GM18498 (cell line): ENCODE results near the gene NEGR1.
A peak's percentile ranks its signal among the peaks of the same experiment; 100 is the strongest.

Source experiments
- ATAC-seq: cut with Tn5 transposase; IDR thresholded peaks from one replicate; pipeline ENCODE4 v1.9.1; 2021; ENCODE audit warnings: mild to moderate bottlenecking, moderate library complexity; ENCODE audit not compliant: unreplicated experiment

NEGR1 gene

DNA sequence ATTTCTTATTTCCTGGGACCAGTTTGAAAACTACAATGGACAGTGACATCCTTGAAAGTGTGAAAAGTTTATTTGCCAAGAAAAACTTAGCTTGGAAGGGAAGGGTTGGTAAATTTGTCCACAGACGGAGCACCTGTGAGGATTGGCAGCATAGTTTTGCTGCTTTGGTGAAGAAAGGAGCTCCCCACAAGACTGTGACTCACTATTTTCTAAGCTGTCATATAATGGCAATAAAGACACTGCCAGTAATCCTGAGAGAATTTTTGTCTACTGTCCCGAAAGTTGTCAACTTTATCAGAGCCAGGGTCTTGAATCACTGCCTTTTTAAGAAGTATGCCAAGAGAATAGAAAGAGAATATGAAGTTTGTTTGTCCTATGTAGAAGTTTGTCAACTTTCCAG, 230.8 kb downstream of the NEGR1 start:
- no peak for ATAC-seq

DNA sequence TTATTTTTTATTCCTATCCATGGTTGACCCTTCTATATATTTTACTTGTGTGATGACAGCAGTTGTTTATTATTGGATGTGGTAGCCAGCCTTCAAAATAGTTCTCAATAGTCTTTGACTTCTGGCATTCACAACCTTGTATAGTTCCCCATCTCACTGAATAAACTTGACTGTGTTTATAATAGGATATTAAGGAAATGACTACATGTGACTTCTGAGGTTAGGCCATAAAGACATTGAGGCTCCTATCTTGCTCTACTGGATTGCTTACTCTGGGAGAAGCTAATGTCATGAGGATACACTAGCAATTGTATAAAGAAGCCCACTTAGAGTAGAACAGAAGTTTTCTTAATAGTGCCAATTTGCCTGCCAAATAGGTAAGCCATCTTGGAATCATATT, 231.8 kb downstream of the NEGR1 start:
- ATAC-seq, result no peak

DNA sequence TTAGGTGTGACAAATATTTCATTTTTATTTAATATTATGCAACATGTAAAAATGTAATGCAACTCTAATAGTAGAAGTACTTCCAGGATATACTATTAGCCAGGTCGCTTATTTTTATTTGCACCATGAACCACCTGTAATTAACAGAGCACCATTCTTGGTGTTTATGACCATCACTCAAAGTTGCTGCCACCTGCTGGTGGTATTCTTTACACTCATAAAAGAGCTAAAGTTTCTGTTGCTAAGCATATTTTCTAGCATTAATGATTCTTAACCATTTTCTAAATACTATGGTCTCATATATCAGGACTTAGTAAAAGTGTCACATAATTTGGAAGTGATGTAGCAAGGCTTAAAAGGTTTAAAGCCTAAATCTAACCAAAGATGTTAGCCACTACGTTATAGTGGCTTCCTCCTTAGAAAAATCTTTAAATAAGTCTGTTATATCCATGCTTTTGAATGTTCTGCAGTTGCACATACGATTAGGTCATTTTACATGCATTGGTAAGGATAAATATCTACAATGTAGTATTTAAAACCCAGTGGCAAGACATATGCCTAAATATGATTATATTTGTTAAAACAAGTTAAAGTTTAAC, 244.5 kb downstream of the NEGR1 start:
- no peak for ATAC-seq

- ATAC-seq, result no peak
Measured at GRCh38 chr1:72034827-72035226, 247.5 kb downstream of the NEGR1 start.

- no peak for ATAC-seq
Measured at GRCh38 chr1:72023063-72023930, 259.0 kb downstream of the NEGR1 start.

DNA sequence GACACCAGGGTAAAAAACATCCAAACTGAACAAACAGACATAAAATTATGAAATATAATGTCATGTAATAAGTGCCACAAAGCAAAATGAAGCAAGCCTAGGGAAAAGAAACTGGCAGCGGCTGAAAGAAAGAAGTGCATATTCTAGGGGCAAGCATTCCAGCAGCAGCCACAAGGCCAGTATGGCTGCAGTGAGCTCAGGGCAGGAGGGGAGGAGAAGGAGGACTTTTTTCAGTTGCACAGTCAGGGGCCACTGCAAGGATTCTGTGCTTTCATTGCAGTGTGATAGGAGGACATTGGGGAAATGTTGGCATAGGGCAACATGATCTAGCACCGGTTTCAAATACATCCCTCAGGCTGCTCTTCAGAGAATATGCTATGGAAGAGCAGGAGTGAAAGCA, 263.8 kb downstream of the NEGR1 start:
- ATAC-seq, result no peak

- no peak for ATAC-seq
Measured at GRCh38 chr1:72015006-72015405, 267.3 kb downstream of the NEGR1 start.

GRCh38 chr1:72013161-72013560, 269.2 kb downstream of the NEGR1 start:
- ATAC-seq, result no peak

DNA sequence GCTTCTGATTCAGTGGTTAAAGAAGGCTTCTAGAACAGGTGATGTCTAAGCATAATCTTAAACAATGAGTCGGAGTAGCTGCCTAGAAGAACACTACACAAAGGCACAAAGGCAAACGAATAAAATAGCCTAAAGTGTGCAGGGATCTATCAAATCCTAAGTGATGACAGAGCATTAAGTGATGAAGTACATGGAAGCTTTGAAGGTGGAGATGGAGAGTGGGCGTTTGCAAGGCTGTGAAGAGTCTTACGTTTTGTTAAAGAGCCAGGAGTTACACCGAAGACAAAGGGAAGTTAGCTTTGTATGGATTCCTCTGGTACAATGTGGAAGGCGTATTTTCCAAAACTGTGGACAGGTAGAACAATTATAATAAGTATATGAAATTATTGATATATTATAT, 270.6 kb downstream of the NEGR1 start:
- ATAC-seq, result no peak

- no peak for ATAC-seq
Measured at GRCh38 chr1:72010094-72010431, 272.3 kb downstream of the NEGR1 start.

- no peak for ATAC-seq
Measured at GRCh38 chr1:72009173-72010093, 272.9 kb downstream of the NEGR1 start.

DNA sequence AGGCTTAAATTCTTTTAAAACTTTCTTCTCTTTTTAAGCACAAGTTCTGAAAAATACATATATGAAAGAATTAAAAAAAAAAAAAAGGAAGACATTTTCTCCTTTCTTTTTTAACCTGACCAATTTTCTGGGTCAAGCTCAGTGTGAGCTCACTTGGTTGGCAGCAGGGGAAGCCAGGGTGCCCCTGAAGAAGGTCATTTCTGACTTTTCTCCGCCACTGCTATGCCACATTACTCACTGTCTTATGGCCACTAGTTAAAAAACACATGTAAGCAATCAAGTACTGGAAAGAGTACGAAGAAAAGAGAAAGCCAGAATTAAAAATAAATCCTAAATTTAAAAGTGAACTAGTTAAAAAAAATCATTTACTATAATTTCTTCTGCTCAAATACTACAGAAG, 275.0 kb downstream of the NEGR1 start:
- no peak for ATAC-seq

DNA sequence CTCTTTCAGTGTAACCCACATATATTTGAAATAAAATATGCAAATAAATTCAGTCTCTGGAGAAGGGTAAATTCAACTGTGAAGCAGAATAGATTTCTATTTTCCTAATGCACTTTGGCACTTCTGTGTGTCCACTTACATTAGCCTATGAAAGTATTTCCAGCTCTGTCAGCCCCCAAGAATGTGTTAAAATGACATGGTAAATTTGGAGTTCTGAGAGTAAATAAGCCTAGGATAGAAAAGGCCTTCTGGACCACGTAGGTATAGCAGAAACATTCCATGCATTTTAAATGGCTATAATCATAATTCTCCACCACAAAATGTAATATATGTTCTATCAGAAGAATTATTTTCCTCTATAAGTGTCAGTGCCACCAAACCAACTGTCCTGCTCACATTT, 276.2 kb downstream of the NEGR1 start:
- ATAC-seq, result no peak

- no peak for ATAC-seq
Measured at GRCh38 chr1:72003092-72003491, 279.2 kb downstream of the NEGR1 start.

GRCh38 chr1:72000809-72001208, 281.5 kb downstream of the NEGR1 start:
- no peak for ATAC-seq

DNA sequence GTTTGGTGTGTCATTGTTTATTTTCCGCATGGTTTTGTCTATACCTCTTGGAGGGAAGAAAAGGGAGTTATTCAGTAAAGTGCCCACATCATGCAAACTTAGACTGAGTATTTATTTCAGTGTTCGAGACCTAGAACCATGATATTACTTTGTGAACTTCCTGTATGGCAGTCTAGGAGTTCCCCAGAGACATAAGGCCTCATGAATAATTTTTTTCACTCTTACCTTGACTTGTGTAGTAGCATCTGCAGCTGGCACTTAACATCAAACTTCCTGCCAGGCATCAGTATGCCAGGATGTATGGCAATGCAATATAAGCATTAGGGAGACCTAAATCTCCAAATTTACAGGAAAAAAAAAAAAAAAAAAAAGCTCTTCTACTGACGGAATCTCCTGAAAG, 287.7 kb downstream of the NEGR1 start:
- no peak for ATAC-seq

GRCh38 chr1:71987181-71987580, 295.2 kb downstream of the NEGR1 start:
- no peak for ATAC-seq

- no peak for ATAC-seq
Measured at GRCh38 chr1:71986160-71986559, 296.2 kb downstream of the NEGR1 start.

DNA sequence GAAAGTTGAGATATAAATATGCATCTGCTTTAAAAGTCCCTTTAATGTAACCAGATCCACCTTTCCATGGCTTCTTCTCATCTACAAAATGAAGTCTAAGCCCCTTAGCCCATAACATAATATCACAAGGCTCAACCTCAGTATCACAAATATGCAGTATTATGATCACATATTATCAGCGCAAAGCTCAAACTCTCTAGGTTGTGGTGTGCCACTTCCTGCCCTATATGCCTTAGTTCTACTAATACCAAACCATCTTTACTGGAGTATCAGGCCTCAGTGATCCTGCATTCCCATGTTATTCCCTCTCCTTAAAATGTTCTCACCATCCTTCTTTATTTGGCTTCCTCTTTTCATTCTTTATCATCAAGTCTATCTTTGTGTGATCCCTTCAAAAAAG, 301.8 kb downstream of the NEGR1 start:
- ATAC-seq, result no peak

DNA sequence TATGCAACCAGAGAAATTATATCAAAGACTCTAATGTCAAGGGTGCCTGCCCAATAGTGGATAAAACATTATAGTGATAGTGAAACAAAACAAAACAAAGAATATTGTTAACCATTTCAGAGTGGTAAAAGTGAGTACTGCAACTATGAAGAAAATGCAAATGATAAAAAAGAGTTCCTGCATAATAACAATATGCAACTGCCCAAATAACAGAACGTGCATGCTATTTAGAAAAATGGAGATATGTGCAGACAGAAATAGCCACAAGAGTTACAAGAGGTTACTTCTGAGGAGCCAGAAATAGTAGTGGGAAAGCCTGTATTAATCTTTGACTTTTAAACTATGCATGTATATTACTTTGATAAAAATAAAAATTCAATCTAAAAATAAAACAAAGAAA, 302.5 kb downstream of the NEGR1 start:
- ATAC-seq, result no peak

DNA sequence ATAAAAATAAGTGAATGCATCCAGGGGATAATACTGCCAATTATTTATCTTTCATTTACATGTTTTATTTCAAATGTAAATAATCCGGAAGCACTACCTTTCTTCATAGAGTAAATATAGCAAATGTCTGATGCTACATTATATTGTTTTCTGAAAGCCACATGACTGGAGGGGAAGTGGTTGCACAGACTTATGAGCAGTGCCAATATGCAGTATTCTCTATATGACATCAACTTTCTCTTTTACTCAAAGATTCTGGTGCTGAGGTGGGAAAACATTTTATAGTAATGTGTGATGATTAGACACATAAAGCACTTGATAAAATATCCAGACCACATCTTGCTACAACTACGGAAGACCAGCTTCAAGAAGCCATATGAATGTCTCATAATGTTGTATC, 314.7 kb downstream of the NEGR1 start:
- ATAC-seq, result peak; percentile 59

DNA sequence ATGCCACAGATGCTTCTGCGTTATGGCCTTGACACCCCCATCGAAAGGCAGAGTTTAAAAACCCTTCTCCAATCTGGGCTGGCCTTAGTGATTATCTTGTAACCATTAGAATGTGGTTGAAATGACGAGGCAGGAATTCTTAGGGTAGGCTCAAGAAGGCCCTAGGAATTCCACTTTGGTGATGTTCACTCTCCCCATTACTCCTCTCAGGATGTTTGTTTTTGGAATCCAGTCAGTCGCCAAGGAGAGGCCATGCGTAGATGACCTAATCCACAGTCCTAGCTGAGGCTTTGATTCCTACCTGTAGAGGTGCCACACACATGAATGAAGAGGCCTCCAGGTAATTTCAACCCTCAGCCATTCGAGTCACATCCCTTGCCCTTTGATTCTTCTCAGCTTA, 318.2 kb downstream of the NEGR1 start:
- no peak for ATAC-seq
